T-helper 17 cell (primary cell): ENCODE results near the gene CCSER1. TPM values are rescaled to one million over a fixed set of nuclear protein-coding genes. Genes with fewer than 3 reads are reported as not detected.
"Not testable (repeated sequence)": the region's sequence is repeated elsewhere in the genome, so short reads cannot be mapped to it uniquely, and the experiment has no call there.

Experiments
- ATAC-seq: fragments of 150-1000 bp; cut with Tn5 transposase; 2 replicates; pipeline ENCODE4 v1.10.0; 2021; ENCODE audit warnings: mild to moderate bottlenecking, moderate library complexity
- DNase-seq, 3 donors: peaks; one replicate each; pipeline versions ENCODE4 v3.0.0 to v3.0.0-alpha.2; 2020 to 2021
- H3K9me3 ChIP-seq: one replicate; pipeline ENCODE4 v1.7.0; 2013; ENCODE audit warnings: low read length, mild to moderate bottlenecking; ENCODE audit not compliant: control insufficient read depth, poor library complexity, severe bottlenecking
- H3K27ac Mint-ChIP-seq: one replicate; pipeline ENCODE4 v1.8.0; 2022; ENCODE audit warnings: mild to moderate bottlenecking, moderate library complexity, mixed read lengths
- H3K27me3 Mint-ChIP-seq: one replicate; pipeline ENCODE4 v1.8.0; 2022; ENCODE audit warnings: mixed read lengths
- H3K36me3 Mint-ChIP-seq: one replicate; pipeline ENCODE4 v1.8.0; 2022; ENCODE audit warnings: low read depth, mixed read lengths
- H3K4me1 Mint-ChIP-seq: one replicate; pipeline ENCODE4 v1.8.0; 2022; ENCODE audit warnings: mild to moderate bottlenecking, mixed read lengths
- H3K4me3 Mint-ChIP-seq: one replicate; pipeline ENCODE4 v1.8.0; 2022; ENCODE audit warnings: mild to moderate bottlenecking, moderate library complexity, mixed read lengths
- total RNA-seq, 4 donors: library from RNA in 2 of 4; stranded (reverse) in 2 of 4; gene quantifications; one replicate each; pipeline ENCODE4 v1.2.3 and lab custom pipeline; 2022 to 2026

CCSER1 gene
- total RNA-seq, 2 donors from 2014 or later: 1.7 to 3.0 TPM

GRCh38 chr4:91304292-91304691 is 1177.1 kb downstream of the CCSER1 start:
- Mint-ChIP-seq H3K4me3 (no peak overlapping the region), H3K36me3 (no peaks in the 10 kb centered on the region)
- ATAC-seq: no peak

GRCh38 chr4:91317434-91317833 is 1190.2 kb downstream of the CCSER1 start:
- ATAC-seq: no peak
- Mint-ChIP-seq H3K4me1 (no peaks in the 10 kb centered on the region), H3K27ac (no peak overlapping the region), H3K4me3 (no peak overlapping the region), H3K27me3 (no peaks in the 10 kb centered on the region), H3K36me3 (no peaks in the 10 kb centered on the region)
- H3K9me3 ChIP-seq: no peaks in the 10 kb centered on the region
- DNase-seq: no peak

More at GRCh38 chr4:91304292-91304691, 1177.1 kb downstream of the CCSER1 start:
- no peak for DNase-seq
- no peak overlapping the region for H3K27ac Mint-ChIP-seq
- H3K4me1 Mint-ChIP-seq: no peaks in the 10 kb centered on the region
- no peaks in the 10 kb centered on the region for H3K27me3 Mint-ChIP-seq
- H3K9me3 ChIP-seq: no peaks in the 10 kb centered on the region

GRCh38 chr4:91319556-91320268 is 1192.5 kb downstream of the CCSER1 start:
- Mint-ChIP-seq H3K27ac (no peak overlapping the region), H3K27me3 (no peaks in the 10 kb centered on the region), H3K4me1 (no peaks in the 10 kb centered on the region), H3K4me3 (no peak overlapping the region), H3K36me3 (no peaks in the 10 kb centered on the region)
- H3K9me3 ChIP-seq: no peaks in the 10 kb centered on the region
- DNase-seq (no peak), ATAC-seq (no peak)

- H3K4me3 Mint-ChIP-seq: no peak overlapping the region
- no peaks in the 10 kb centered on the region for H3K27me3 Mint-ChIP-seq
- H3K36me3 Mint-ChIP-seq: no peaks in the 10 kb centered on the region
- no peaks in the 10 kb centered on the region for H3K4me1 Mint-ChIP-seq
- no peaks in the 10 kb centered on the region for H3K9me3 ChIP-seq
- H3K27ac Mint-ChIP-seq: no peak overlapping the region
- DNase-seq (no peak), ATAC-seq (no peak)
These were observed 1195.8 kb downstream of the CCSER1 start for GRCh38 chr4:91322961-91323360.

GRCh38 chr4:91325495-91325894 is 1198.3 kb downstream of the CCSER1 start:
- Mint-ChIP-seq H3K4me1 (no peaks in the 10 kb centered on the region), H3K4me3 (no peak overlapping the region), H3K36me3 (no peaks in the 10 kb centered on the region), H3K27ac (no peak overlapping the region), H3K27me3 (no peaks in the 10 kb centered on the region)
- DNase-seq: no peak
- no peaks in the 10 kb centered on the region for H3K9me3 ChIP-seq
- no peak for ATAC-seq

- ATAC-seq, H3K27ac Mint-ChIP-seq, H3K27me3 Mint-ChIP-seq, H3K4me1 Mint-ChIP-seq, DNase-seq, H3K4me3 Mint-ChIP-seq, H3K9me3 ChIP-seq, H3K36me3 Mint-ChIP-seq: not testable (repeated sequence)
These were observed 1199.0 kb downstream of the CCSER1 start for GRCh38 chr4:91326167-91326566.

- H3K27ac Mint-ChIP-seq: no peak overlapping the region
- DNase-seq: no peak
These were observed 1203.5 kb downstream of the CCSER1 start for GRCh38 chr4:91330555-91331137.

GRCh38 chr4:91340822-91341221 is 1213.6 kb downstream of the CCSER1 start:
- DNase-seq (no peak), ATAC-seq (no peak)
- no peaks in the 10 kb centered on the region for H3K4me1 Mint-ChIP-seq
- H3K9me3 ChIP-seq: no peaks in the 10 kb centered on the region
- H3K36me3 Mint-ChIP-seq: no peaks in the 10 kb centered on the region
- H3K4me3 Mint-ChIP-seq: no peak overlapping the region
- H3K27me3 Mint-ChIP-seq: no peaks in the 10 kb centered on the region
- no peak overlapping the region for H3K27ac Mint-ChIP-seq

More at GRCh38 chr4:91330555-91331137, 1203.5 kb downstream of the CCSER1 start:
- no peaks in the 10 kb centered on the region for H3K9me3 ChIP-seq
- Mint-ChIP-seq H3K4me3 (no peak overlapping the region), H3K4me1 (no peaks in the 10 kb centered on the region), H3K36me3 (no peaks in the 10 kb centered on the region), H3K27me3 (no peaks in the 10 kb centered on the region)
- no peak for ATAC-seq

- ATAC-seq: no peak
- Mint-ChIP-seq H3K27me3 (no peaks in the 10 kb centered on the region), H3K36me3 (no peaks in the 10 kb centered on the region), H3K4me3 (no peak overlapping the region), H3K27ac (no peak overlapping the region), H3K4me1 (no peaks in the 10 kb centered on the region)
- H3K9me3 ChIP-seq: no peaks in the 10 kb centered on the region
- DNase-seq: no peak
These were observed 1218.4 kb downstream of the CCSER1 start for GRCh38 chr4:91345632-91346031.

- H3K27ac Mint-ChIP-seq, H3K4me1 Mint-ChIP-seq, H3K36me3 Mint-ChIP-seq, H3K27me3 Mint-ChIP-seq, ATAC-seq, DNase-seq, H3K4me3 Mint-ChIP-seq, H3K9me3 ChIP-seq: not testable (repeated sequence)
These were observed 1229.3 kb downstream of the CCSER1 start for GRCh38 chr4:91356496-91356895.

- not testable (repeated sequence) for H3K36me3 Mint-ChIP-seq, ATAC-seq, H3K9me3 ChIP-seq, H3K4me3 Mint-ChIP-seq, H3K27me3 Mint-ChIP-seq, DNase-seq, H3K4me1 Mint-ChIP-seq, H3K27ac Mint-ChIP-seq
These were observed 1230.8 kb downstream of the CCSER1 start for GRCh38 chr4:91358016-91358415.

GRCh38 chr4:91358621-91359020 is 1231.4 kb downstream of the CCSER1 start:
- not testable (repeated sequence) for ATAC-seq, H3K27me3 Mint-ChIP-seq, H3K9me3 ChIP-seq, H3K4me1 Mint-ChIP-seq, DNase-seq, H3K4me3 Mint-ChIP-seq, H3K36me3 Mint-ChIP-seq, H3K27ac Mint-ChIP-seq

- Mint-ChIP-seq H3K27ac (no peak overlapping the region), H3K4me1 (no peaks in the 10 kb centered on the region), H3K27me3 (no peaks in the 10 kb centered on the region), H3K4me3 (no peak overlapping the region), H3K36me3 (no peaks in the 10 kb centered on the region)
- no peaks in the 10 kb centered on the region for H3K9me3 ChIP-seq
- DNase-seq (no peak), ATAC-seq (no peak)
These were observed 1232.1 kb downstream of the CCSER1 start for GRCh38 chr4:91359041-91360031.
